LNCAP (cell line): ENCODE measurements around the gene SEPHS2.

Experiments
- TF ChIP-seq, protein P1 (sequence below): fragments of 450-650 bp; IDR thresholded peaks from 2 replicates; pipeline ENCODE4 v1.5.1; 2017; ENCODE audit warnings: mild to moderate bottlenecking

The SEPHS2 gene, protein sequence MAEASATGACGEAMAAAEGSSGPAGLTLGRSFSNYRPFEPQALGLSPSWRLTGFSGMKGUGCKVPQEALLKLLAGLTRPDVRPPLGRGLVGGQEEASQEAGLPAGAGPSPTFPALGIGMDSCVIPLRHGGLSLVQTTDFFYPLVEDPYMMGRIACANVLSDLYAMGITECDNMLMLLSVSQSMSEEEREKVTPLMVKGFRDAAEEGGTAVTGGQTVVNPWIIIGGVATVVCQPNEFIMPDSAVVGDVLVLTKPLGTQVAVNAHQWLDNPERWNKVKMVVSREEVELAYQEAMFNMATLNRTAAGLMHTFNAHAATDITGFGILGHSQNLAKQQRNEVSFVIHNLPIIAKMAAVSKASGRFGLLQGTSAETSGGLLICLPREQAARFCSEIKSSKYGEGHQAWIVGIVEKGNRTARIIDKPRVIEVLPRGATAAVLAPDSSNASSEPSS

DNA sequence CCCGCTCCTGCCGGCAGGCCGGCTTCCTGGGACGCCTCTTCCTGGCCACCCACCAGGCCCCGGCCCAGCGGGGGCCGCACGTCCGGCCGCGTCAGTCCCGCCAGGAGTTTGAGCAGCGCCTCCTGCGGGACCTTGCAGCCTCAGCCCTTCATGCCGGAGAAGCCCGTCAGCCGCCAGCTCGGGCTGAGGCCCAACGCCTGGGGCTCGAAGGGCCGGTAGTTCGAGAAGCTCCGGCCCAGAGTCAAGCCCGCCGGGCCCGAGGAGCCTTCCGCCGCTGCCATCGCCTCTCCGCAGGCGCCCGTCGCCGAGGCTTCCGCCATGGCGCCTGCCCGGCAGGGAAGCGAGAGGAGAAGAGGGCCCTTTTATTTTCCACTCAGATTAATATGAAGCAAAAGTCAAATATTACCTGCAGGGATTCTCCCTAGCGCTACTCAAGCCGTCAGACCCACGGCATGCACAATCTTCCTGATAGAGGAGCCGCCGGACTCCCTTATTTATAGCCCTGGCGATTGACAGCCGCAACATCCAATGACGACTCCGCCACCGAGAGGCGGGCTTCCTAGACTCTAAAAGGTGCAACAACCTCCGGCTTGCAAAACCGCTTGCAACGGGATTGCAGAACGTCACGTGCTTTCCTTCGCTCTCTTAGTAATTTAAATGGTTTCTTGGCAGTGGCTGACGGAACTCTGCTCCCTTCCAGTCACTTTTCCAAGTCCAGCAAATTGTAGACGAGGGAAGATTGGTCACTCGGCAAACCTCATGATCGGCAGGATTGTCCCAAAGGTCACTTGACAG lies at the start of gene SEPHS2:
Gene SEPHS2, minus strand, starts transcription at position 467 of the 795 bp plus-strand sequence. Its CDS starts 147 bp downstream, at position 320.
- TF ChIP-seq, protein P1, sequence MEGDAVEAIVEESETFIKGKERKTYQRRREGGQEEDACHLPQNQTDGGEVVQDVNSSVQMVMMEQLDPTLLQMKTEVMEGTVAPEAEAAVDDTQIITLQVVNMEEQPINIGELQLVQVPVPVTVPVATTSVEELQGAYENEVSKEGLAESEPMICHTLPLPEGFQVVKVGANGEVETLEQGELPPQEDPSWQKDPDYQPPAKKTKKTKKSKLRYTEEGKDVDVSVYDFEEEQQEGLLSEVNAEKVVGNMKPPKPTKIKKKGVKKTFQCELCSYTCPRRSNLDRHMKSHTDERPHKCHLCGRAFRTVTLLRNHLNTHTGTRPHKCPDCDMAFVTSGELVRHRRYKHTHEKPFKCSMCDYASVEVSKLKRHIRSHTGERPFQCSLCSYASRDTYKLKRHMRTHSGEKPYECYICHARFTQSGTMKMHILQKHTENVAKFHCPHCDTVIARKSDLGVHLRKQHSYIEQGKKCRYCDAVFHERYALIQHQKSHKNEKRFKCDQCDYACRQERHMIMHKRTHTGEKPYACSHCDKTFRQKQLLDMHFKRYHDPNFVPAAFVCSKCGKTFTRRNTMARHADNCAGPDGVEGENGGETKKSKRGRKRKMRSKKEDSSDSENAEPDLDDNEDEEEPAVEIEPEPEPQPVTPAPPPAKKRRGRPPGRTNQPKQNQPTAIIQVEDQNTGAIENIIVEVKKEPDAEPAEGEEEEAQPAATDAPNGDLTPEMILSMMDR, result peak; percentile 54; the same call in 1 of the 2 replicates

DNA sequence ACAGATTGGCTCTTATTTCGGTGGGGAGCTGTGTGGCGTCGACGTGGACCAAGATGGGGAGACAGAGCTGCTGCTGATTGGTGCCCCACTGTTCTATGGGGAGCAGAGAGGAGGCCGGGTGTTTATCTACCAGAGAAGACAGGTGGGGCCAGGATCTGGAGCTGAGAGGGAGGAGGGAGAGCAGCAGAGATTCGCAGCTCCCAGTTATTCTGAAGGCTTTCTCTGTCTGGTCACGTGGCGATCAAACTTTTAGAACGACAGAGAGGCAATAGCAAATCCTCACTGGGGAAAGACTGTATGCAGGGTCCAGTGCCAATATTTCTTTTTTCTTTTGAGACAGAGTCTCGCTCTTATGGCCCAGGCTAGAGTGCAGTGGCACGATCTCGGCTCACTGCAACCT lies 49.0 kb upstream of the SEPHS2 start:
- TF ChIP-seq, protein P1, result no peak

DNA sequence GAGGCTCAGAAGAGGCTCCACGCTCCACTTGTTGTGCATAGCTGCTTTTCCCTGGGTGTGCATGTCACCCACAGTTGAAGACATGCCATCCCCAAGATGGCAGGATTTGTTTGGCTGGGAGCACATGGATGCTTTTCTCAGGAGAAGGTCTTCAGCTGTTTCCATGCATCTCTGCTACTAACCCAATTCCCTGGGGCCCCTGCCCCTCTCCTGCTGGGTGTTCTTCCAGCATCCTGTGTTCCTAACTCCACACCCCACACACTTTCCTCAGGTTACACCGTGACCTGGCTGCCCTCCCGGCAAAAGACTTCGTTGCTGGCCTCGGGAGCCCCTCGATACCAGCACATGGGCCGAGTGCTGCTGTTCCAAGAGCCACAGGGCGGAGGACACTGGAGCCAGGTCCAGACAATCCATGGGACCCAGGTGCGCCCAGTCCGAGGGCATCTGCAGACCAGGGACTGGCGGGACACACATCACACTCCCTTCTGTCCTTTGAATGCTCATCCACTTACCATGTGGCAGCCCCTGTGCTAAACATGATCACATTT lies 48.3 kb upstream of the SEPHS2 start:
- TF ChIP-seq, protein P1, result no peak

DNA sequence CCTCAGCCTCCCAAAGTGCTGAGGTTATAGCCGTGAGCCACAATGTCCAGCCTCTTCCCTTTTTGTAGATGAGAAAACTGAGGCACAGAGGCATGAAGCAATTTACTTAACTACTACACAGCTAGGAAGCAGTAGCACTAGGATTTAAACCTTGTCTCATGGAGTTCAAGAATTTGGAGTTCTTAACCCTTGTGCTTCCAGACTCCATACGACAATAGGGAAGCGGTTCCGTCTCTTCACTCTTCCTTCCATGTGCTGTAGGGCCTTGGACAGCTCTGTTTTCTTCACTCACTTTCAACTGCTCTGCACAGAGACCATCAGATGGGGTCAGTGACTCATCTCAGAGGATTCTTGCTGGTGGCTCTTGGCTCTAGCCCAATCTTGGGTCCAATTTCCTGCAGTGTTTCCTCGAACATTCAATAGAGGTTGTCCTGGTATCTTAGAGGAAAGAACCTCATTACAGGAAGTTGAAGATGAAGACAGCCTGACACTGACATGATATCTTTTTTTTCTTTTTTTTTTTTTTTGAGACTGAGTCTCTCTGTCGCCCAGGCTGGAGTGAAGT lies 46.2 kb upstream of the SEPHS2 start:
- TF ChIP-seq, protein P1, result no peak

DNA sequence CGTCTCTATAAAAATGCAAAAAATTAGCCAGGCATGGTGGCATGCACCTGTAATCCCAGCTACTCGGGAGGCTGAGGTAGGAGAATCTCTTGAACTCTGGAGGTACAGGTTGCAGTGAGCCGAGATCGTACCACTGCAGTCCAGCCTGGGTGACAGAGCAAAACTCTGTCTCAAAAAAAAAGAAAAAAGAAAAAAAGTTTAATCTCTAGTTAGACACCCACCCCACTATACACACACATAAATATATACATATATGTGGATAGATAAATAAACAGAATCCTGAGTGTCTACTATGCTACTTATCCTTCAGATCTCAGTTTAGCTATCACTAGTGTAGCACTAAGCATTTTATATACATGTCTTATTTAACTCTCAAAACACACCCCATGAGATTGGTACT lies 45.6 kb upstream of the SEPHS2 start:
- TF ChIP-seq, protein P1, result no peak

DNA sequence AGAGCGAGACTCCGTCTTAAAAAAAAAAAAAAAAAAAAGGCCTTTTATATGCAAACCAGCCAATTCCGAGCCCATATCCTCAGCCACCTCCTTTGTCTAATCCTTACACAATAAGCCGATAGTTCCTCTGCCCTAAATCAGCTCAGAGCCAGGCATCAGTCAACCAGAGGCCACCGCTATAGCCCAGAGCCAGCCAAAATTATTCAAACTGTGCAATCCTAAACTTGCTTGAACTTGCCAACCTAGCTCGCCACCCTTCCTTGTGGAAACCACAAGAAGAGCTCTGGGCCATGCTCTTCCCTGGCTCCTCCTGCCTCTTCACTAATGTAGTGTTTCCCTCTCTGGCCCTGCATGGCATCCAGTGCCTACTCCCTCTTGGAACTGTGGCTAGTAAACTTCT lies 44.5 kb upstream of the SEPHS2 start:
- TF ChIP-seq, protein P1, result no peak
